ENCODE data around the gene CCDC88C. TPM values are rescaled to one million over a fixed set of nuclear protein-coding genes. Genes with fewer than 3 reads are reported as not detected.
A peak's percentile ranks its signal among the peaks of the same experiment; 100 is the strongest.

The CCDC88C gene
- total RNA-seq, 1 experiment from 2014 or later: 64.8 TPM

- Mint-ChIP-seq H3K27ac (peak overlapping the region; percentile 88), H3K27me3 (ENCODE audit: low read depth) (no peaks in the 10 kb centered on the region), H3K36me3 (no peaks in the 10 kb centered on the region), H3K9me3 (no peaks in the 10 kb centered on the region), H3K4me1 (peaks cover 59% of the 10 kb centered on the region), H3K4me3 (no peak overlapping the region)
- POLR2A ChIA-PET: interaction anchor here (1.0 kb wide), 1 partner anchor 69 kb away, joined by 3 read pairs; no protein-coding TSS in a partner anchor
- no peak for TF ChIP-seq FOXK1 (CRISPR knock-in tag; IDR thresholded peaks at IDR 0.05)
- TF ChIP-seq ZBTB43 (CRISPR knock-in tag; IDR thresholded peaks at IDR 0.05): no peak
- TF ChIP-seq JUN (CRISPR knock-in tag; IDR thresholded peaks at IDR 0.05): no peak
- TF ChIP-seq E2F1 (CRISPR knock-in tag; IDR thresholded peaks at IDR 0.05): no peak
- TF ChIP-seq PRRX2 (CRISPR knock-in tag; IDR thresholded peaks at IDR 0.05): no peak
- no peak for TF ChIP-seq IRF2 (CRISPR knock-in tag; IDR thresholded peaks at IDR 0.05; ENCODE audit: borderline replicate concordance, low read depth)
- no peak for TF ChIP-seq USF1 (CRISPR knock-in tag; IDR thresholded peaks at IDR 0.05)
- TF ChIP-seq ZNF219 (CRISPR knock-in tag; IDR thresholded peaks at IDR 0.05; ENCODE audit: borderline replicate concordance): no peak
- no peak for TF ChIP-seq FOXP1 (CRISPR knock-in tag; IDR thresholded peaks at IDR 0.05; ENCODE audit: borderline replicate concordance)
- no peak for TF ChIP-seq TCF7 (CRISPR knock-in tag; IDR thresholded peaks at IDR 0.05; ENCODE audit: low read depth)
- TF ChIP-seq ZNF121 (CRISPR knock-in tag; IDR thresholded peaks at IDR 0.05): no peak
- no peak for TF ChIP-seq FOXP4 (CRISPR knock-in tag; IDR thresholded peaks at IDR 0.05)
- no peak for TF ChIP-seq ERG (CRISPR knock-in tag; IDR thresholded peaks at IDR 0.05)
- no peak for TF ChIP-seq HMGA2 (CRISPR knock-in tag; IDR thresholded peaks at IDR 0.05)
- CTCF ChIA-PET: interaction anchor here (0.8 to 2.4 kb wide), 6 partner anchors 26 to 78 kb away, joined by 3 to 8 read pairs (median 3); partner anchors contain the start of gene CCDC88C
- DNase-seq (ENCODE audit: low spot score) (no peak), ATAC-seq (peak; percentile 33)
Measured at GRCh38 chr14:91349481-91350074, 68.0 kb downstream of the CCDC88C start.

- peak overlapping the region; percentile 88 for H3K27ac Mint-ChIP-seq
- TF ChIP-seq KAT7 (CRISPR knock-in tag; IDR thresholded peaks at IDR 0.05; ENCODE audit: borderline replicate concordance): no peak
- no peak for TF ChIP-seq STAT6 (CRISPR knock-in tag; conservative IDR thresholded peaks at IDR 0.05; ENCODE audit: low read depth)
- no peak for TF ChIP-seq FOXP1 (CRISPR knock-in tag; IDR thresholded peaks at IDR 0.05; ENCODE audit: borderline replicate concordance)
- no peak for TF ChIP-seq FOXK1 (CRISPR knock-in tag; IDR thresholded peaks at IDR 0.05)
- no peak for TF ChIP-seq TP53 (CRISPR knock-in tag; IDR thresholded peaks at IDR 0.05)
- no peak for TF ChIP-seq E2F1 (CRISPR knock-in tag; IDR thresholded peaks at IDR 0.05)
- no peak for TF ChIP-seq ETV6 (CRISPR knock-in tag; IDR thresholded peaks at IDR 0.05)
- no peak for TF ChIP-seq TCF7 (CRISPR knock-in tag; IDR thresholded peaks at IDR 0.05; ENCODE audit: low read depth)
- TF ChIP-seq ATF3 (CRISPR knock-in tag; conservative IDR thresholded peaks at IDR 0.05): no peak
Measured at GRCh38 chr14:91348845-91349465, 68.7 kb downstream of the CCDC88C start.

More at GRCh38 chr14:91348845-91349465, 68.7 kb downstream of the CCDC88C start:
- Mint-ChIP-seq H3K27me3 (ENCODE audit: low read depth) (no peaks in the 10 kb centered on the region), H3K9me3 (no peaks in the 10 kb centered on the region), H3K4me1 (peaks cover 58% of the 10 kb centered on the region), H3K4me3 (no peak overlapping the region), H3K36me3 (no peaks in the 10 kb centered on the region)
- DNase-seq (ENCODE audit: low spot score) (no peak), ATAC-seq (peak; percentile 9; the same call in 1 of the 2 replicates)
- ChIA-PET CTCF (interaction anchor here (0.8 to 2.4 kb wide), 6 partner anchors 25 to 78 kb away, joined by 3 to 8 read pairs (median 3); partner anchors contain the start of gene CCDC88C), POLR2A (interaction anchor here (1.0 kb wide), 1 partner anchor 70 kb away, joined by 3 read pairs; no protein-coding TSS in a partner anchor)
